NCI-H2171 treated with DMSO at 0.1 percent for 48 hours (cell line): ENCODE results near the gene COA8.

Experiments used
- DNase-seq: peaks from one replicate; lab custom pipeline; 2025; lab: John Stamatoyannopoulos, UW

COA8 gene

DNA sequence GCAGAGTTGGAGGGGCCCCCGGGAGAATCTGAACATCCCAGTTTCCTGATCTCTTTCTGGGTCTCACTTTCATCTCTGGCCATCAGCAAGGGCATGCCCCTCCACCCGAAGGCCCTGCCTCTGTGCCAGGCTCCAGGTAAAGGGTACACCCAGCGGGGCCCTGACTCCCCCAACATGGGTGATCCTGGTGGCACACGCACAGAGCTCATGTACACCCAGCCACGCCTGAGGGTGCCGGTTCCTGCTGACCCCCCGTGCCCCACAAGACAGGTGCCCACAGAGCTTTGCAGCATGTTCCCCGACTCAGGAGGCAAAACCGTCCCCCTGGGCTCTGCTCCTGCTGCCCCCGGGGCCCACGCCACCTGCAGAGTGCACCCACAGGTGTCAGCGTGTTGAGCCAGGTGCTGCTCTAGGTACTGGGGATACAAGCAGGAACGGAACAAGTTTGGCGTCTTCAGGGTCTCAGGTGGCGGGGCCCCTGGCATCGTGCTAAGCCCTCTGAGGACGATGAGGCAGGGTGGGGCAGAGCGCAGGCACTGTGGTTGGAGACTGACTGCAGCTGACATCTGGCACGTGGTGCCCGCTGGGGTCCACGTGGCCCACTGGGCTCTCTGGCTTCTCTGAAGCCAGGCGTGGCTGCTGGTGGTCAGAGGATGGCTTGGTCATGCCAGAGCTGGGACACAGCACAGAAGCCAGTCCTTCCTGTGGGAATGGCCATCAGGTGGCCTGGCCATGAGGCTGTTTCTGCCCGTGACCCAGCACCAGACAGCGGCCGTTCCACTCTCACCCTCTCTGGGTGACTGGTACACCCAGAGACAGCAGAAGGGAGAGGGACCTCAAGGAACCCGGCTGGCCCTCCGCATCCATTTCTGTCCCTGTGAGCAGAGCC, 14.1 kb upstream of the COA8 start:
- DNase-seq, result no peak

DNA sequence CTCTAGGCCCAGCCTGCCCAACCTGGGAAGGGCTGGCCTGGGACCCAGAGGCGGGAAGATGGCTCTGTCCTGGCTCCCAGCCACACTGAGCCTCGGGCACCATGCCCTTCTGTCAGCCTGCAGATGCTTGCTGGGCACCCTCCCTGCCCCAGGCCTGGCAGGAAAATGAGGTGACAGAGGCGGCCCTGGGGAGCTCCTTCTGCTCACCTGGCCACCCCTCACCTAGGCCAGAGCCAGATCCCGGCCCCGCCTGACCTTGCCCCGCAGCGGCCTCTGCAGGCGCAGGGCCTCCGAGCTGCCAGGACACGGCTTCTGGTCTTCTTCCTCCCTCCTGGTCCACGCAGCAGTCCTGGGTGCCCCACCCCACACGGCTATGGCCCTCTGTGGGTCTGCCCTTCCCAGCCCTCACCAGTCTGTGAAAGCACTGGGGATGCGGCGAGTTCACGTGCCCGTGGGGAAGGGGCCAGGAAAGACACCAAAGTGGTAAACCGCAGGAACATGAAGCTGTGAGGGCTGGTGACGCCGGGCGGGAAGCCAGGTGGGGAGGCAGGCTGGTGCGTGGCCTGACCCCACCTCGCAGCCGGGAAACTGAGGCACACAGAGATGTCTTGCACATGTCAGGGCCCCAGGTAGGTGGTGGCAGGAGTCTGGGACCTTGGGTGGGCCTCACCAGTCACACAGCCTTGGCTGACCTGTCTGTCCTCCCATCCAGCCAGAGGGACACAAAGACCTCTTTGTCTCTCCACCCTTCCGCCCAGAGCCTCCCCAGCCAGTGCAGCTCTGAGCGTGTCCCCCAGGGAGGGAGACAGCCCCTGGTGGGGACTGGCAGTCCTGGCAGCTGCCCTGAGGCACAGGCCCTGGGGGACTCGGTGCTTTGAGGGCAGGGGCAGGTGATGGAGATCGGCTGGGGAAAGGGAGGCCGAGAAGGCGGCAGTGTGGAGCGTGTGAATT, 13.1 kb upstream of the COA8 start:
- no peak for DNase-seq

DNA sequence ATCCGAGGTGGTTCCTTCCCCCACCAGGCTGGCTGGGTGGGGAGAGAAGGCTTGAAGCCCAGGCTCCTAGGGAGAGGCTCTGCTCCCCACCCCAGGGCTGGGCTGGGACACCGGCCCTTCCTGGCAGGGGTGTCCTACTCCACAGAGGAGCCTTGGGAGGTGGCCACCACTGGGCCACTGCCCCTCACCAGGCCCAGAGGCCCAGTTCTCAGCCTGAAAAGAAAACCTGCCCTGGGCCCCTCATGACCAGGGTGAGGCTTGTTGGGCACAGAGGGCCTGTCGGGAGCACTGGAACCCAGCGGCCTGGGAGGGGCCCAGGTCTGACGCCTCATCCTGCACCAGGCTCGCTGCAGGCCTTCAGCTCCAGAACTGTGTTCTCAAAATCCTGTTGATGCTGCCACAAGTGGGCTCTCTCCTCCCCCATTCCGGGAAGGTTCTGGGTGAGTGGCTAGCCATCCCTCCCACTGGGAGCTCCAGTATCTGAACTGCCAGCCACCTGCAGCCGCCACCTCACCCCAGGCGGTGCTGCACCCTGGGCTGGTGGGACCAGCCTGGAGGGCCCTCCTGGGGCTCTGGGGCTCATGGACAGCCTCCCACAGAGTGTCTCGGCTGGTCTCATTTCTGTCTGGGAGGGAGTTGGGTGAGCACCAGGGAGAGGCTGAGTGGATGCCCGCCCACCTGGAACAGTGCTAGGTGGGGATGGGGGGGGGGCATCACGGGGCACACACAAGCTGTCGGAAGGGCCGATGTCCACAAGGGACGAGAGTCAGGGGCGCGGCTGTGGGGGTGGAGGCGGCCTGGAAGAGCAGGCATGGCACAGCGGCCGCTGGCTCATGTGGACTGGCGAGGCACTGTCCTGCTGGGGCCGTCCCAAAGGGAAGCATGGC, 12.1 kb upstream of the COA8 start:
- no peak for DNase-seq

DNA sequence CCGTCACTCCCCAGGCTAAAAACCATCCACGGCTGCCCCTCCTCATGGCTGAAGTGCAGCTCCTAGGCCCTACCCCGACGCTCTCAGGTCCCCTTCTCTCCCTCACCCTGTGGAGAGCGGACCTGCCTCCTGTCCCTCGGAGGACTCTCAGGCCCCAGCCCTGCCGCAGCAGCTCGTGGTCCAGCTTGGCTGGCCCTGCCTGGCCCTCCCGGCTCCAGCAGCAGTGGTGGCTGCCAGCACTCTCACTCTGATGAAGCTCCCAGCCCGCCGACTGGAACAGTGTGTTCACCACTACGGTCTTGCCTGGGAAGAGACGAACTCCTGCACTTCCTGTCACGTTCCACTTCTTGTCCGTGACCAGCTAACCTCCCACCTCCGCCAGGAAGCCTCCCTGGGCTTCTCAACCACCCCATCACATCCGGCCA, 11.4 kb upstream of the COA8 start:
- DNase-seq, result no peak

DNA sequence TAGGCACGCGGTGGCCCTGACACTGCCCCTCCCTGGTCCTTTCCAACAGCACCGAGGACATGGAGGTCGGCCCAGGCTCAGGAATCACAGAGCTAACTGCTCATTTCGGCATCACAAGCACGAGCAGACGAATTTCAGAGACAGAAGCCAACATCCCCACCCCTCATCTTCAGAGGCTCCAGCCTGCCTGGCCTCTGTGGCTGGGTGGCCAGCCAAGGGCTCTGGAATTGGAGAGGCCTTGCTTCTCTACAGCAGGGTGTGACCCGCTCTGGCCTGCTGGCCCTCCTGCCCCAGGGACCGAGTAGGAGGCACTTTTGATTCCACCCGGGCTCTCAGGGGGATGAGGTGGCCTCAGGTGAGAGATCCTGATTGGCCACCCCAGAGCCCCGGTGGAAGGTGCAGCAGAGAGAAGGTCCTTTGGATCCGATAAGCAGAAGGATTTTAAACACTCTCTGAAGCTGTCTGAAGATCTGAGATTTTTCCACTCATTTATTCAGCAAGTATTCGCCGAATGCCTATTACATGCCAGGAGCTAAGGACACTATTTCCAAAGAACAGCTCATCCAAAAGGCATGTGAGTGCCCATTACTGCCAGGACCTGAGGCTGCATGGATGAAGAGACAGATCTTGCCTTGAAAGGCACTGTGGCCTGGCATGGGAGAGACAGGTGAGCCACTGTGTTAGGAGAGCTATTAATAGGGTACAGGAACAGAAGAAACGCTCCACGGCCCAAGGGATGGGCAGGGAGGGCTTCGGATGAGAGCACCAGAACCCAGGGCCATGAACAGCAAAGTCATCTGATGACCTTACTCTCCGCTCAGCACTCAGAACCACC, 10.5 kb upstream of the COA8 start:
- no peak for DNase-seq

DNA sequence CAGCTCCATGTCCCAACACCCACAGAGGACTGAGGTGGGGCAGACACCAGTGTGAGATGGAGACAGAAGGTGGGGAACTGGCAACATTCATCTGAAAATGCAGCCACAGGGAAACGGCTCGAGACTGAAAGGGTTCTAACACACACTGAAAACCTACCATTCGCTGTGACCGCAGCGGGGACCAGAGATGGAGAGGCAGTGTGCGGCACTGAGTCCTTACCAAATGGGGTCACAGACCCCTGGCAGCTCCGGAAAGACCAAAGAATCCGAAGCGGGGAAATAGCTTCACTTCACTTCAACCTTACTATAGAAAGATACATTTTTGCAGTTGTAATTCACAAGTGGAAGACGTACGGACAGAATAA, 9.9 kb upstream of the COA8 start:
- no peak for DNase-seq

DNA sequence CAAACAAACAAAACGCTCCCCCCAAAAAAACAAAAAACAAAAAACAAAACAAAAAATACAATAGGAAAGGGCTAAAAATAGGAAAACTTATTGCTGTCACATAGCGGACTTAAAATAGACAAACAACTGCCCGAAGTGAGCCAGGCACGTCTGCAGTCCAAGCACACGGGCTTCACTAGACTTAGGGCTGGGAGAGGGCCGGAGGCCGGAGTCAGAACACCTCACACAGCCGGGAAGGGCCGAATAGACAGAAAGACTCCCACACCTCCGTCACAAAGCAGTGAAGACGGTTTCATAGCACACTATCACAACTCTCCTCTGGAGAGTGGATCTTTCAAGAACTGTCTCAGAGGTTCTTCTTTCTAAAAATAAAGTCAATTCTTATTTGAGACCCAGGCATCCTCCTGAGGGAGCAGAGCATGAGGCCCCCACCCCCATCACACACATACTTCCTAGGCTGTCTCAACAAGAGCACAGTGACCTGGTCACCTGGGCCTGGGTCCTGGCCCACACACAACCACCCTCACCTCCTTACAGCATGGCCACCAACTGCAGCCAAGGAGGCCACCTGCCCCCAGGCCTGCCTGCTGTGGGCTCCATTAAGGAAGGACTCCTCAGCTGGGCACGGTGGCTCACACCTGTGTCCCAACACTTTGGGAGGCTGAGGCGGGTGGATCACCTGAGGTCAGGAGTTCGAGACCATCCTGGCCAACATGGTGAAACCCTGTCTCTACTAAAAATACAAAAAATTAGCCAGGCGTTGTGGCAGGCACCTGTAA, 7.0 kb upstream of the COA8 start:
- DNase-seq, result no peak

DNA sequence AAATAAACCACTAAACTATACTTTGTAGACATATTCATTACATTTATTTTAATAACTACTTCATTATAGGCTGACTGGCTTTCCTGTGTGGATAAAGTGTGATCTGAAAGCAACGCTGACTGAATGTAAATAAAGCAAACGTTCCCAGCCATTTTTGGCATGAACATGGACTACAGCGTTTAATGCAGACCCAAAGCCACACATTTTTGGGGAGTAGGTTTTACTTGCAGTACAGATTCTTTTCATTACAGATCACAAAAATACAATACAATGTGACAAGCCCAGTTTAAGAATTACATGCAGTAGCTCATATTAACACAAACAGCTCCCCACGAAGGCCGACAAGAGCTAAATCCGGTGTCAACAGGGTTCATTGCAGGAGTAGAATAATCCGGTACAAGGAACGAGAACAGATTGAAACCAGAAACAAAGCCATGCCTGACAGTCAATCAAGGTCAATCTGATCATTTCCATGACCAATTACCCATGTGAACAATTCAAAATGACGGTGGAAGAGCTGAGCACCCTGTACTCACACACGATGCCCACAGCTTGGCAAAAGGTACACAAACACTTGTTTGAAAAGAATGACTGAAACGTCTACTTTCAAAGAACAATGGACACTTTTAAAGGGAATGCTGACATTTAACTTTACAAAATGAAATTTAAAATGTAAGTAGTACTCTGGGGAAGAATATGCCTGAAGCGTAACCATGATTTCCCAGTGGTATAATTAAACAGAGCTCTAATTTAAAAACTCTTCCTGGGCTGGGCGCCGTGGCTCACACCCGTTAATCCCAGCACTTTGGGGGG, 5.6 kb upstream of the COA8 start:
- no peak for DNase-seq

DNA sequence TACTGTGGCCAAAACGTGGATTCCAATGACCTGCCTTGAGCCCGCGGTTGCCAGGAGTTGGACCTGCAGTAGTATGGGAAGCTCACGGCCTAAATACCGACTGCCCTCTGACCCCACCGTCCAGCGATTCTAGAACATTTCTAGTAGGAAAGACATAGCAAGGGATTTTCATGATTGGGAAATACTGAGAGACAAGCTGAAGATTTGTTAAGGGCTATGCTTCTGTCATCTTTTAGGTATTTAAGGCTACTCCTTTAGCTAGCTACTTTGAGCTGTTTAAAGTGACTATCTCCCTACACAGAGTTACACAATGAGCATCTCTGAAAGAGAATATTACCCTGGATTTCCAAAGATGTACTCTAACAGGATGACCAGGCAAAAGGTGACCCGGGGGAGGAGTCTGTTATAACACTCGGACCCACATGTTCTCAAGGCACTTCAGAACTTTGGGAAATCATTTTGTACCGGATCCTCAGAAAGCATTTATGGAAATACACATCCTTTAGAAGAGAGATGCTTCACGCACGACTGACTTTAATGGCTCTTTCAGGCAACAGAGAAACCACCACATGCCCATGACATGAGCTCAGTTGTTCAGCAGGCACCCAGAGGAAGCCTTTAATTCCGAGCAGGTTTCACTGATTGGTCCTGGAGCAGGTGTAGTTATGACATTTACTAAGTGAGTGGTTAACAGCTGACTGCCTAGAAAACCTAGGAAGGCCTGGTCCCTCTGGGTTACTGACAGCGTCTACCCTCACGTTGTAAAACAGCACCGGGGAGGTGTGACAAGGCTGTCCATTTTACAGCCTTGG, 4.5 kb upstream of the COA8 start:
- DNase-seq, result no peak

DNA sequence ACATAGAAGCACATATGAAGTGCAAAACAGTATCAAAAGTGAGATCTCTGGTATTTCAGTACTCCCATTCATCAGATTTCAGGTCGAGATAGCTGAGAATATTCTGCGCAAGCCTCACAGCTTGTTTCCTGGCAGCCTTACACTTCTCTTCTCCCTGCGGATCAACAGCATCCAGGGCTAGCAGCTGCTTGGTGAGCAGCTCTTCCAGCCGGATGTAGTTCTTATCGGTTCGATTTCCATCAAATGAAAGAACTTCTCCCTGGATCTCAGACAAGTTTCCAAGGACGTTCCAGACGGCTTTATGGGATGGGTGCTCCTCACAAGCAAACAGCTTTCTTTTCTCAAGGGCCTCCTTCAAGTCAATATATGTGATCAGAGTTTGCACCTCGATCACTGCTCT, 3.0 kb upstream of the COA8 start:
- DNase-seq, result no peak

DNA sequence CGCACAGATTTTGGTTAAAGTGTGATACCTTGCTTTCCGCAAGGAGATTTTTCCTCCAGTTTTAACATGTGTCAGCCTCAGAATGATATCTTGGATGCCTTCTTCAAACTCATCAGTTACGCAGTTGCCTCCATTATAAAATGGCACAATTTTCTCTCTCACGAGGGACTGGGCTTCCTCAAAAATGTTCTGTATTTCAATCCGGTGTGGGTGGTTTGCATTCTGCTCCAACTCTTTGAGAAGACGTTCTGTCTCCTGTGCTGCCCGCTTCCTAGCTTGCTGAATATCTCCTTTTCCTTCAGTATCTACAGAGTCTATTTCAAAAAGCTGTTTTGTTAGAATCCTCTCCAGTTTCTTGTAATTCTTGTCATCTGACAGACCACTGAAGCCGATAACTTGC, 2.1 kb upstream of the COA8 start:
- DNase-seq, result no peak

DNA sequence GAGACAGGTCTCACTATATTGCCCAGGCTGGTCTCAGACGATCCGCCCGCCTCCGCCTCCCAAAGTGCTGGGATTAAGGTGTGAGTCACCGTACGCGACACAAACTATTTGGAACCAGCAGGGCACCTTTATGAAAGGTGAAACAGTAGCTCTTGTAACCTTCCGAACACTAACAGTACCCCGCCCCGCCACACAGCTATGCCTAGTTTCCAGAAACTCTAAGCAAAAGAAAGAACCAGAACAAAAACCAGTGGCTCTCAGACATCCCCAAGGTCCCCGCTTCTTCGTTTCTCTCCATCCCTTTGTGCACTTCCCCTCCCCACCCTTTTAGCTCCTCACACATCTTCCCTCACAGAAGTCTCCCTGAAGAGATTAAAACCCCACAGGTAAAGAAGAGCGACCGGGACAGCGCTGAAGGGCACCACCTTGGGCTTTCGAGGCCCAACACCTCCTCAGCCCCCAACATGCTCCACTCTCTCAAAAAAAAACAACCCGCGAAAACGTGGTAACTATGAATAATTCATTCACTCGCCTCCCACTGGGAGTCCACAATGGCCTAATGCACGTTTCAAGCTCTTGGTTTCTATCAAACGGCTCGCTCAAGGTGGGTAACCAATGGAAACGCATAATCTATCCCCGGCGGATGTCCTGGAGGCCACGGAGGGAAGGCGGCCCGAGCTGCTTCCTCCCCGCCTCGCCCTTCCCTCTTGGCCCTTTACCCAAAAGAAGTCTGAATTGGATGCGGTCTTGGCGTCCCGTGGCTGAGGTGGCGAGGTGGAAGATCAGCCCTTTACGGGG, 1.2 kb upstream of the COA8 start:
- no peak for DNase-seq

DNA sequence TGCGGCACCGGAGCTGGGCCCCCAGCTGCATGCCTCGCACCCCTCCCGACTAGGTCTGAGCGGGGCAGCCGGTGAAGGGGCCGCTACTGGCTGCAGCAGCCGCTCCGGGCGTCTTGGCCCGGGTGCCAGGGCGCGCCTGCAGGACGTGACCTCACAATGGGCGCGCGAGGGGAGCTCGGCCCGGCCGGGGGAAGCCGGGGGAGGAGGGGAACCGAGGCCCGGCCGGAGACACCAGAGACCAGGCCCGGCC, 656 bp upstream of the COA8 start:
- DNase-seq, result no peak

DNA sequence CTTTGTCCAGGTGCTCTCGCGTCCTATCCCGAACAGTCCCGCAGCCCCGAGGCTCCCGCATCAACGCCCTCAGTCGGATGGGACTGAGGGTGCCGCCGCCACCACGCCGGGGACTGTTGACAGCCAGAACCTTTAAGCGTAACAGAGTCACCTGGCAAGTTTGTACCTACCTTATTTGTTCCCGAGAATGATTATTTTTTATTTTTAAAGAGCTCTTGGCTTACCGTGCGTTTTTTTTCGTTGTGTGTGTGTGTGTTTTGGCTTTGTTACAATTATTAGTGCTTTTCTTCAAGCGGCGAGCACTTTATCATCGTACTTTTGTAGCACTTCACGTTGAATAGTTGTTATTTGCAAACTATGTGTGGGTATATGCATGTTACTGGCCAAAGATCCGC, 463 bp downstream of the COA8 start:
- DNase-seq, result no peak

DNA sequence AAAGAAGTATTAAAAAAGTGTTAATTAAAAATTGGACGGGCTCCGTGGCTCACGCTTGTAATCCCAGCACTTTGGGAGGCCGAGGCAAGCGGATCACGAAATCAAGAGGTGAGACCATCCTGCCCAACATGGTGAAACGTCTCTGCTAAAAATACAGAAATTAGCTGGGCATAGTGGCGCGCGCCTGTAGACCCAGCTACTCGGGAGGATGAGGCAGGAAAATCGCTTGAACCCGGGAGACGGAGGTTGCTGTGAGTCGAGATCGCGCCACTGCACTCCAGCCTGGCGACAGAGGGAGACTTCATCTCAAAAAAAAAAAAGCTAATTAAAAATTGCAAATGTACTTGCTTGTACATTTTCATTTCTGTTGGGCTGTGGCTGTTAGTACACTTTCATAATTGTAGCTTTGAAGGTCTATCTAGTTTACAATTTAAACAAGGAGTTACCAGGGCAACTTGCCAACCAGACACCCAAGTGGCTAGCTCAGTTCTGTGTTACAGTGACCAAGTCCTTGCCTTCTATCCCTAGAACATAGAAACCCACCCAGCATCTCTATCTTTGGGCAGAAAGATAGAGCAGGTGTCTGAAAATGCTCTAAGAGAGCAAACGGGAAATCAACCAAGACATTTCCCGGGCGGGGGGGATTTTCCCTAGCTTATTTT, 1.2 kb downstream of the COA8 start:
- no peak for DNase-seq

DNA sequence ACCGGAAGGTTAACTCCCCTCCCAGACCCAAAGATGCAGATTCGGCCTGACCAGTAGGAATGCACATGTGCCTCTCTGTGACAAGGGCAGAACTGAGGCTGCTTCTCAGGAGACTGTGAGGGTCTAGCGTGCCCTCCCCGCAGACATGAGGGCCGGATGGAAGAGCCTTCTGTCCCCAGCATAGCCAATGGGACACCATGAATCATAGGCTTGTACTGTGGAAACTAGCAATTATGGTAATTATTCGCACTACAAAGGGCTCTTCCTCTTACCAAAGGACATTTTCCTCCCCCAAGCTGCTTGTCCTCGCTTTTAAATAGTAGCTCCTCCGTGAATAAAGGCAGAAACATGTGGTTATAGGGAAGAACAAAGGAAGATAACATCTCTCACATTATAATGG, 6.2 kb downstream of the COA8 start:
- DNase-seq, result no peak

DNA sequence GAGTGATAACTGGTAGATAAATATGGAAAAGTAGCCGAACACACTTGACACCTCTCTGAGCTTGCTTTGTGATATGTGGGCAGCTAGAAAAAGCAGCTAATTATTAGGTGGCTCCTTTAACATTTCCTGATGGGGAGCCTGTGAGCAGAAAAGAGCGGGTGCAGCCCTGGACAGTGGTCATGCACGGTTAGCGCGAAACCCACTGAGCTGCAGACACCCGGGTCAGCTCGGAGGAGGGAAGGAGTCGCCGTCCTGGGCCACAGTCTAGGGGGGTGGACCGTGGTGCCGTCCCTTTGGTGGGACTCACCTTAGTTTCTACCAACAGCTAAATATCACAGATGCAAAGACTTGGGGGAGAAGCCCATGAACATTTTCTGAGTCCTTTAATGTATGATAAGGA, 6.6 kb downstream of the COA8 start:
- no peak for DNase-seq

DNA sequence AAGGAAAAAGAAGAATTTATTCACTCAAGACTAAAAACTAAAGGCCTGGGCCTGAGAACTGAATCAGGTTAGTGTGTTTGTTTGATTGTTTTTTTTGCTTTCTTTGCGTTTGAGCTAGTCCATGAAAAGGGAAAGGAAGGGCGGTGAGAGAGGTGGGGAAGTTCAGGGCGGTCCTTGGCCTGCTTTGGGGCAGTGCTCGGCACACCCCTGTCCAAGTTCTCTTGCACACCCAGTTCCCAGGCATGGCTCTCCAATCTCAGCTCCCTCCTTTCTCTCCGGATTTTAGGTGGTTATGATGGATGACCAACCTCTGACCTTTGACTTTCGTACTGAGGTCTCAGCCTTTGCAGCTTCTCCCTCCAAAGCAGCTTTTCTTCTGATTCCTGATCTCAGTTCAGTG, 11.3 kb downstream of the COA8 start:
- DNase-seq, result no peak
